NOMO-1 treated with DMSO at 0.1 percent for 48 hours (cell line): ENCODE measurements around the gene SAXO2.
A peak's percentile ranks its signal among the peaks of the same experiment; 100 is the strongest.
"Not testable (repeated sequence)": the region's sequence is repeated elsewhere in the genome, so short reads cannot be mapped to it uniquely, and the experiment has no call there.

Experiments used
- DNase-seq: peaks from one replicate; lab custom pipeline; 2025; ENCODE audit not compliant: unreplicated experiment; lab: John Stamatoyannopoulos, UW

SAXO2 gene

GRCh38 chr15:82284381-82284780 lies 21.8 kb downstream of the SAXO2 start:
- not testable (repeated sequence) for DNase-seq

DNA sequence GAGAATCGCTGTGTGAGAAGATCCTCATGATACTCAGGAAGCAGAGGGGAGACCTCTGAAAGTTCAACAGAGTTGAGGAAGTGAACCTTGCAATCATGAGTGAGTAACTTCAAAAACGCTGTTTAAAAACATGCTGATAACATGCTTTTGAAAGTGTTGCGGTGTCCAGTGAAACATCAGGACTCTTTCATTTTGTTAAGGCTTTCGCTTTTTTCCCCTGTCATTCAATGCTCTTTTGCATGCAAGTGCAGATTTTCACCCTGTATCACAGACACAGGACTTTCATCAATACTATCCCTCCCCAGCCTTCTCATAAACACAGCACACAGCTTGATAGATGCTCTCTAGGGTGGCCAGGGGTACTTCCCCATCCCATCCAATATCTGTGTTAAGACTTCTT lies 23.9 kb downstream of the SAXO2 start:
- DNase-seq: peak; percentile 38

- DNase-seq: not testable (repeated sequence)
Measured at GRCh38 chr15:82288202-82288601, 25.6 kb downstream of the SAXO2 start.

GRCh38 chr15:82292271-82292670 lies 29.7 kb downstream of the SAXO2 start:
- no peak for DNase-seq

DNA sequence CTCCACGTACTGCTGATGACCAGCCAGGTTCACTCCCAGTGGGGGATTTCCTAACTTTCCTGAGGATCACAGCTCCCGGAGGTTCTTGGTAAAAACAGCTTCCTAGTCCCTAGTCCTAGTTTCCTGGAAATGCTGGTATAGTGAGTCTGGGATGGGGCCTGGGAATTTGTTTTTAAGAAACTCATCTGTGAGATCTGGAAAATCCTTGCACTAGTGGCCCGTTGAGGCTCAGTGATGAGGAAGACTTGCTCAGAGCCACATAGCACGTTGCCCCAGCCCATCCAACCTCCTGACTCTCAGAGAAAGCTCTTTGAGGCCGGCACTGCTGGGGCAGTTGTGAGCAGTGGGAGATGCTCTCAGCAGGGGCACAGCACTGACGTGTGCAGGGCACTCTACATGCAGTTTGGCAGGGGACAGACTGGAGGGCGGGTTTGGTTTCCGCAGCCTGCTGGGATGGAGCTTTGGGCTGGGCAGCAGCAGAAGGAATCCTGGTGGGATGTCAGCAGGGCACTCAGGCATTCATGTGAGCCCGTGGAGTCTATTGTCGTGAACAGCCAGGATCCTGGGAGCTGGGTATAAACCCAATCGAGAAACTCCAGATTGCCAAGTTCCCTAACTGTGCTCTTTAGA lies 31.6 kb downstream of the SAXO2 start:
- DNase-seq: no peak

DNA sequence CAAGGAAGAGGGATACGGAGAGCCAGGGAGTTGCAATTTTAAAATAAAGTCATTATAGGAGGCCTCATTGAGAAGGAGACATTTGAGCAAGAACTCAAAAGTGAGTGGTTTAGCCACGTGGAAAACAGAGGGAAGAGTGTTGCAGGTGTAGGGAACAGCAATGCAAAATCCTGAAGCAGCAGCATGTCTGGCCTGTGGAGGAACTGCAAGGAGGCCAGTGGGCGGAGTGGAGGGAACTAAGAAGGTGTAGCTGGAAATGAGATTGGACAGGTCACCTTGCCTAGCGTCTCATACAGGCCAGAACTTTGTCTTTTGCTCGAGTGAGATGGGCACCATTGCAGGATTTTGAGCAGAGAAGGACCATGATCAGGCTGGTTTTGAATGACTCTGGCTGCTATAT lies 34.9 kb downstream of the SAXO2 start:
- no peak for DNase-seq

DNA sequence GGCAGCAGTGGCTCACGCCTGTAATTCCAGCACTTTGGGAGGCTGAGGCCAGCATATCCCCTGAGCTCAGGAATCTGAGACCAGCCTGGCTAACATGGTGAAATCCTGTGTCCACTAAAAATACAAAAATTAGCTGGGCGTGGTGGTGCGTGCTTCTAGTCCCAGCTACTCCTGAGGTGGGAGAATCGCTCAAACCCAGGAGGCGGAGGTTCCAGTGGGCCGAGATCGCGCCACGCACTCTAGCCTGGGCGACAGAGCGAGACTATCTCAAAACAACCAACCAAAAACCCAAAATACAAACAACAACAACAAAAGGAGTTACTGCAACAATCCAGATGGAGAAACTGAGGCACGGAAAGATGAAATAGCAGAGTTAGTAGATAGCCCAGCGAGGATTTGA lies 35.4 kb downstream of the SAXO2 start:
- no peak for DNase-seq

GRCh38 chr15:82298520-82298919 lies 35.9 kb downstream of the SAXO2 start:
- no peak for DNase-seq

- DNase-seq: not testable (repeated sequence)
Measured at GRCh38 chr15:82299511-82299914, 36.9 kb downstream of the SAXO2 start.

DNA sequence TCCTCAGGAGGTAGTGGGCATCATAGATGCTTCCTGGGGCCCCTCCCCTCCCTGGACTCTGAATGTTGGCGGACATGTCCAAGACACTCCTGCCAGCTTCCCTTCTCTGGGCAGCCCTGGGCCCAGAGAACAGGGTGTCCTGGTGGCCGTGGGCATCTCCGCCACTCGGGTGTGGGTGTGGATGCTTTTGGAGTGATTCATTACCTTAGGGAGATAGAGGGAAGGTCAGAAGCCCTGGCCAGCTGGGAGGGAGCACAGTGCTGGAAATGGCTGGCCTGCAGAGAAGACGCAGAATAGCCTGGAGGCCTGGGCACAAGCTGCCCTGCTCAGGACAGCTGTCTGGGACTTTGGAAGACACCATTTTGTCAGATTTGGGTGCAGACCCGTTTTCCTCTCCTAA lies 37.7 kb downstream of the SAXO2 start:
- not testable (repeated sequence) for DNase-seq

GRCh38 chr15:82300883-82301282 lies 38.3 kb downstream of the SAXO2 start:
- no peak for DNase-seq

GRCh38 chr15:82301296-82302016 lies 38.8 kb downstream of the SAXO2 start:
- no peak for DNase-seq

GRCh38 chr15:82303956-82304777 lies 41.5 kb downstream of the SAXO2 start:
- DNase-seq: no peak

DNA sequence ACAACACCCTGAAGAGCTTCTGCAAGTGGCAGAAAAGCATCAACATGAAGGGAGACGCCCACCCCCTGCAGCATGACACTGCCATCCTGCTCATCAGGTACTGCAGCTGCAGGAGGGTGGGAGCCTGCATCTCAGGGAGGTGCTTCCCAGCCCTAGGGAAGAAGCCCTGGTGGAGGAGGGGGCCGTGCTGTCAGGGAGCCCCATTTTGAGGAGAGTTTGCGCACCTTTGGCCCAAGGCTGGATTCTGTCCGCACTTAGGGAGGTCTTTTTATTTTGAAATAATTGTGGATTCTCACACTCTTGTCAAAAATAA lies 42.1 kb downstream of the SAXO2 start:
- DNase-seq: no peak

DNA sequence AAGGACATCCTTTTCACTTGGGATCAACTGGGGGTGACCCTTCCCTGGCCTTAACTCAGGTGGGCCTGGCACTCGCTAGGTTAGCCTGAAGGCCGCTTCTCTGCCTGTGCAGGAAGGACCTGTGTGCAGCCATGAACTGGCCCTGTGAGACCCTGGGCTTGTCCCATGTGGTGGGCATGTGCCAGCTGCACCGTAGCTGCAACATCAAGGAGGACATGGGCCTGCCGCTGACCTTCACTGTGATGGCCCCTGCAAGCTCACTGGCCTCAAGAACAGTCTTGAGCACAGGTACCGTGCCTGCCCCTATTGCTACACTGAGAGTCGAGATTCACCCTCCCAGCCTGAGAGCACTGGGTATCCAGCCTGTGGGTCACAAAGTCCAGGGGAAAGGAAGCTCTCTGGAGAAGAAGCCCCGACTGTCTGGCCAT lies 43.0 kb downstream of the SAXO2 start:
- no peak for DNase-seq

DNA sequence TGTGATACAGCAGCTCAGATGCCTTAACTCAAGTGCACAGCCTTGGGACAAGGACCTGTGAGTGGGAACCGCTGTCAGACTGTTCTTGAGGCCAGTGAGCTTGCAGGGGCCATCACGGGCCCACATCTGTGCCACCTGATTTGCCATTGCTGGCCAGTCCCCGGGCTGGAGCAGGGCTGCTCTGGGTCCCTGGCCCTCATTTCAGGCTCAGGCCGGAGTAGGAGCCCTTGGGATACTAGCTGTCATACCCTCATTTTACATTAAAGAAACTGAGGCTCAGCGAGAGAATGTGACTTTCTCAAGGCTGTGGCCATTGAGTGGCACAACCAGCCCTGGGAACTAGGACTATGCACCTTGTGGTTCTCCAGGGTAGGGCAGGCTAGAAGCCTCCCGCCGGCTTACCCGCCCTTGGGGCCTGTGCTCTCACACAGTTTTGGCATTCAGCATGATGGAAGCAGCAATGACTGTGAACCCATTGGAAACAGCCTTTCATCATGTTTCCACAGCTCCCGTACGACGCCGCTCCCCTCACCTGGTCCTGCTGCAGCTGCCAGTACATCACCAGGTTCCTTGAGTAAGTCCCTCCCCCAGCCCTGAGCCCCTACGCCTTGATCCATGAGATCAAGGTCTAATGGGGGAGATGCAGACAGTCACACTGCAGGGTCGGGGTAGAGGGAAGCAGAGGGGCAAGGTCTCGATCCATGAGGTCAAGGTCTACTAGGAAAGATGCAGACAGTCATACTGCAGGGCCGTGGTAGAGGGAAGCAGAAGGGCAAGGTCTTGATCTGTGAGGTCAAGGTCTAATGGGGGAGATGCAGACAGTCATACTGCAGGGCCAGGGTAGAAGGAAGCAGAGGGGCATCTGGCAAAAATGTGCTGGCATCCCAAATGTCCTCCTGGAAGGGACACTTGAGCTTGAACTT lies 44.4 kb downstream of the SAXO2 start:
- DNase-seq: no peak

DNA sequence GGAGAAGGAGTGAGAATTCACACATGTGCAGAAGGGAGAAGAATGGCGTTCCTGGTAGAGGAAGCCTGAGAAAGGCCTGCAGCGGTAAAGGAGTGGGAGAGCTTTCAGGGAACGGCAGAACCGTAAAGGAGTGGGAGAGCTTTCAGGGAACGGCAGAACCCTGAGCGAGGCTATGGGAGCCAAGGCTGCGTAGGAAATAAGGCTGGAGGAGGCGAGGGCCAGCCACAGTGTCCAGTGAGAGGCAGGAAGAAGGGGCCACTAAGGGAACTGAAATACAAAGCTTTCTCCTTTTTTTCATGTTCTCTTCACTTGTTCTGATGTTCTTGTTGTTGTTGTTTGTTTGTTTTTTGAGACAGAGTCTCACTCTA lies 45.1 kb downstream of the SAXO2 start:
- no peak for DNase-seq

DNA sequence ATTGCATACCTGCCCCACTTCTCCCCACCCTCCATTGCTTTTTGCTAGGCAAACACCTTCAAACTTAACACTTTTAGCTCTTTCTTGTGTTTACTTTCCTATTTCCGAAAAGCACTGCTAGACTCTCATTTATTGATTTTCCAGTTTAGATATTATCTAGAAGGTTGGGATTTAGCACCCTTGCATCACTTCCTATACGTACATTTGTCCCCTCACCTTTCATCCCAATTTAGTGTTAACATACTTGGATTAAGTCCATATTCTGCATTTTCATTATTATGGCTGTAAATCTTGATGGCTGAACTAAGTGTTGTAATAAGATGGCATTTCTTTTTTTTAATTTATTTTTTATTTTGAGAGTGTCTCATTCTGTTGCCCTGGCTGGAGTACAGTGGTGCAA lies 47.2 kb downstream of the SAXO2 start:
- no peak for DNase-seq

GRCh38 chr15:82311321-82311720 lies 48.7 kb downstream of the SAXO2 start:
- not testable (repeated sequence) for DNase-seq

- no peak for DNase-seq
Measured at GRCh38 chr15:82312586-82313349, 50.1 kb downstream of the SAXO2 start.
